Thyroid gland (tissue), 4 donors: ENCODE results near the gene SLC2A13.

Source experiments
- POLR2A ChIP-seq, 2 donors: fragments of 450-650 bp; IDR thresholded peaks; one replicate each; pipeline ENCODE4 v1.6.1; 2017; ENCODE audit warnings: antibody characterized with exemption in 2 of 2, mild to moderate bottlenecking in 2 of 2, moderate library complexity in 1 of 2
- TF ChIP-seq, protein P1 (sequence below), 6 experiments: fragments of 200-600 bp in 3 of 6; fragments of 450-650 bp in 3 of 6; sonication (generic) in 3 of 6; IDR thresholded peaks; one replicate each; pipeline ENCODE4 v1.5.1; 2016 to 2019; ENCODE audit warnings: antibody characterized with exemption in 6 of 6, mild to moderate bottlenecking in 2 of 6, inconsistent platforms in 1 of 6, moderate library complexity in 1 of 6

DNA sequence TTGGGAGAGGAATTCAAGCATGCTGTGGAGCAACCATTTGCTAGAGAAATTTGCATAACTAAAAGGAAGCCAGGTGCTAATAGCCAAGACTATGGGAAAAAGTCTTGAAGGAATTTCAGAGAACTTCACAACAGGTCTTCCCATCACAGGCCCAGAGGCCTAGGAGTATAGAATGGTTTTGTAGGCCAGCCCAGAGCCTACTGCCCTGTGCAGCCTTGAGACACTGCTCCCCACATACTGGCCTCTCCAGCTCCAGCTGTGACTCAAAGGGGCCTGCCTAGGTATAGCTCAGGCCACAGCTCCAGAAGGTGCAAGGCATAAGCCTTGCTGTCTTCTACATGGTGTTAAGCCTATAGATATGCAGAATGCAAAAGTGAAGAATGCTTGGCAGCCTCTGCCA is 227.1 kb downstream of the SLC2A13 start:
- no peak for TF ChIP-seq POLR2A (IDR thresholded peaks at IDR 0.05)
- TF ChIP-seq, protein P1, sequence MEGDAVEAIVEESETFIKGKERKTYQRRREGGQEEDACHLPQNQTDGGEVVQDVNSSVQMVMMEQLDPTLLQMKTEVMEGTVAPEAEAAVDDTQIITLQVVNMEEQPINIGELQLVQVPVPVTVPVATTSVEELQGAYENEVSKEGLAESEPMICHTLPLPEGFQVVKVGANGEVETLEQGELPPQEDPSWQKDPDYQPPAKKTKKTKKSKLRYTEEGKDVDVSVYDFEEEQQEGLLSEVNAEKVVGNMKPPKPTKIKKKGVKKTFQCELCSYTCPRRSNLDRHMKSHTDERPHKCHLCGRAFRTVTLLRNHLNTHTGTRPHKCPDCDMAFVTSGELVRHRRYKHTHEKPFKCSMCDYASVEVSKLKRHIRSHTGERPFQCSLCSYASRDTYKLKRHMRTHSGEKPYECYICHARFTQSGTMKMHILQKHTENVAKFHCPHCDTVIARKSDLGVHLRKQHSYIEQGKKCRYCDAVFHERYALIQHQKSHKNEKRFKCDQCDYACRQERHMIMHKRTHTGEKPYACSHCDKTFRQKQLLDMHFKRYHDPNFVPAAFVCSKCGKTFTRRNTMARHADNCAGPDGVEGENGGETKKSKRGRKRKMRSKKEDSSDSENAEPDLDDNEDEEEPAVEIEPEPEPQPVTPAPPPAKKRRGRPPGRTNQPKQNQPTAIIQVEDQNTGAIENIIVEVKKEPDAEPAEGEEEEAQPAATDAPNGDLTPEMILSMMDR (IDR thresholded peaks at IDR 0.05) = no peak
